B cell (primary cell): ENCODE data around the gene MST1R. TPM values are rescaled to one million over a fixed set of nuclear protein-coding genes. Genes with fewer than 3 reads are reported as not detected.

ENCODE experiments used
- ATAC-seq: fragments of 200-7000 bp; cut with Tn5 transposase; one replicate; pipeline ENCODE4 v1.10.0; 2021; ENCODE audit warnings: low read depth, mild to moderate bottlenecking, moderate number of reproducible peaks, moderate library complexity
- CTCF ChIA-PET: fragments of 350-600 bp; sonication (Branson Sonifier 250); formaldehyde crosslinking; loops from one replicate; lab custom pipeline; 2021; ENCODE audit warnings: antibody characterized with exemption, inconsistent platforms; lab: Charles Lee
- POLR2A ChIA-PET: fragments of 350-600 bp; sonication (Branson Sonifier 250); formaldehyde crosslinking; loops from one replicate; lab custom pipeline; 2021; ENCODE audit warnings: antibody characterized with exemption; lab: Charles Lee
- DNase-seq: peaks from one replicate; pipeline ENCODE4 v3.0.0; 2013
- H2AFZ ChIP-seq: 2 replicates; pipeline ENCODE4 v1.6.1; 2012; ENCODE audit warnings: mild to moderate bottlenecking, low read depth, low read length; ENCODE audit not compliant: insufficient read depth, poor library complexity, severe bottlenecking
- H3K27ac ChIP-seq, 2 donors: 1 replicate in 1 of 2; 2 replicates in 1 of 2; pipeline ENCODE4 v1.5.1; 2012 to 2013; ENCODE audit warnings: low read length in 2 of 2, mild to moderate bottlenecking in 2 of 2, moderate library complexity in 1 of 2
- H3K27me3 ChIP-seq, 4 experiments: fragments of 200-600 bp in 1 of 4; sonication (generic) in 1 of 4; replicated peaks in 1 of 4; 1 replicate in 2 of 4; 2 replicates in 2 of 4; pipeline versions ENCODE4 v1.6.1 to v1.7.0; 2013 to 2016; ENCODE audit warnings: low read length in 3 of 4, mild to moderate bottlenecking in 2 of 4, mixed read lengths in 1 of 4, moderate library complexity in 1 of 4; ENCODE audit not compliant: insufficient read depth in 4 of 4, control insufficient read depth in 3 of 4; ENCODE audit errors: control extremely low read depth in 1 of 4
- H3K36me3 ChIP-seq, 2 experiments: replicated peaks in 1 of 2; 1 replicate in 1 of 2; 2 replicates in 1 of 2; pipeline versions ENCODE4 v1.6.1 to v1.7.1; 2013; ENCODE audit warnings: low read length in 1 of 2; ENCODE audit not compliant: insufficient read depth in 2 of 2, control insufficient read depth in 1 of 2; ENCODE audit errors: control extremely low read depth in 1 of 2, extremely low read depth in 1 of 2
- H3K4me1 ChIP-seq, 2 donors: fragments of 200-600 bp in 1 of 2; sonication (generic) in 1 of 2; 1 replicate in 1 of 2; 2 replicates in 1 of 2; pipeline versions ENCODE4 v1.5.1 to v1.6.1; 2013 to 2017; ENCODE audit warnings: low read length in 2 of 2; ENCODE audit not compliant: control insufficient read depth in 2 of 2, insufficient read depth in 2 of 2
- H3K4me2 ChIP-seq: replicated peaks from 2 replicates; pipeline ENCODE3; 2012; ENCODE audit warnings: mild to moderate bottlenecking, low read depth, low read length; ENCODE audit not compliant: poor library complexity, severe bottlenecking
- H3K4me3 ChIP-seq, 5 experiments: fragments of 200-600 bp in 1 of 5; sonication (generic) in 1 of 5; 1 replicate in 3 of 5; 2 replicates in 2 of 5; pipeline versions ENCODE4 v1.5.1 to v1.7.0; 2011 to 2016; ENCODE audit warnings: low read length in 4 of 5, mild to moderate bottlenecking in 4 of 5, low read depth in 2 of 5, control low read depth in 1 of 5, moderate library complexity in 1 of 5; ENCODE audit not compliant: insufficient read depth in 1 of 5; ENCODE audit errors: control extremely low read depth in 1 of 5, extremely low read depth in 1 of 5
- H3K79me2 ChIP-seq: fragments of 200-600 bp; sonication (generic); one replicate; pipeline ENCODE4 v1.6.0; 2016; ENCODE audit warnings: low read length; ENCODE audit not compliant: control insufficient read depth, insufficient read depth
- H3K9ac ChIP-seq: fragments of 200-600 bp; sonication (generic); 2 replicates; pipeline ENCODE4 v1.6.1; 2017; ENCODE audit warnings: mild to moderate bottlenecking, low read length, moderate library complexity
- H3K9me3 ChIP-seq, 3 donors: one replicate each; pipeline versions ENCODE4 v1.6.1 to v1.7.1; 2013; ENCODE audit warnings: low read length in 2 of 3; ENCODE audit not compliant: control insufficient read depth in 2 of 3, insufficient read depth in 1 of 3; ENCODE audit errors: control extremely low read depth in 1 of 3
- H4K20me1 ChIP-seq: 2 replicates; pipeline ENCODE4 v1.6.0; 2012; ENCODE audit warnings: mild to moderate bottlenecking, low read length; ENCODE audit not compliant: insufficient read depth, control insufficient read depth, poor library complexity, severe bottlenecking
- H3K27ac Mint-ChIP-seq: one replicate; pipeline ENCODE4 v1.8.0; 2021; ENCODE audit warnings: mixed read lengths
- H3K27me3 Mint-ChIP-seq: one replicate; pipeline ENCODE4 v1.8.0; 2021; ENCODE audit warnings: mixed read lengths
- H3K4me1 Mint-ChIP-seq: one replicate; pipeline ENCODE4 v1.8.0; 2021; ENCODE audit warnings: mixed read lengths
- H3K4me3 Mint-ChIP-seq: one replicate; pipeline ENCODE4 v1.8.0; 2021; ENCODE audit warnings: mixed read lengths
- H3K9me3 Mint-ChIP-seq: one replicate; pipeline ENCODE4 v1.8.0; 2022; ENCODE audit warnings: mixed read lengths; ENCODE audit not compliant: insufficient read depth
- EZH2 ChIP-seq: IDR thresholded peaks from 2 replicates; pipeline ENCODE4 v1.6.1; 2012; ENCODE audit warnings: borderline replicate concordance, low read depth, mild to moderate bottlenecking, moderate library complexity, low read length; ENCODE audit not compliant: insufficient read depth, poor library complexity, severe bottlenecking
- WGBS: methylation state at CpG from one replicate; pipeline ENCODE4 v1.1.5; 2013; ENCODE audit warnings: missing lambda C conversion rate; ENCODE audit not compliant: insufficient coverage; 5-methylcytosine and 5-hydroxymethylcytosine counted together
- intact Hi-C: fragments of 100-400 bp; cut with micrococcal nuclease; formaldehyde crosslinking; loops from one replicate; pipeline ENCODE4 v1.10.0; 2022
- polyA plus RNA-seq: library from polyadenylated mRNA; depleted of rRNA; stranded (reverse); fragments of >200 nt; gene quantifications from 2 replicates; pipeline ENCODE4 v1.2.3, GENCODE V29; 2012
- total RNA-seq, 2 donors: library from RNA; stranded (reverse); fragments of 120-200 nt in 1 of 2; gene quantifications; 1 replicate in 1 of 2; 2 replicates in 1 of 2; pipeline versions ENCODE4 v1.2.3 to v1.2.4, GENCODE V29; 2013 to 2022
- TF ChIP-seq, protein P1 (sequence below): fragments of 200-600 bp; IDR thresholded peaks from one replicate; pipeline ENCODE4 v1.8.0; 2022; ENCODE audit warnings: antibody characterized with exemption, mild to moderate bottlenecking

Gene MST1R
- total and polyA plus RNA-seq, 2 donors (not counting 1 experiment from before 2014, with no cell fraction given), result 1.7 to 2.4 TPM

DNA sequence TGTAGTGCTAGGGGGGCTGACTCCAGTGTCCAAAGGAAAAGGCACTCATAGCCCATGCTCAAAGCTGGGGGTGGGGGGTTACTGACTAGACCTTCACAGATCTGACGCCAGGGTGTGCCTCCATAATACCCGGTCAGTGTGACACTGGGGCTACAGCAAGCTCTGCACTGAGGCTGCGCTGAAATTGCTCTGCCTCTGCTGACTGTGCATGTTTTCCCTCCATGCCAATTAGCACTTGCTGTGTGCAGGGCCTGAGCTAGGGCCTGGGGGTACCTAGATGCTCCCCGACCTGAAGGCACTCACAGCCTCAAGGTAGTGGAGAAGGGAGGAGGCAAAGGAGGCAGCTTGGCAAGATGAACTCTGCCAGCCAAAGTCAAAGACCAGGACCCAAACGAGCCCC is 39.2 kb downstream of the MST1R start:
- no peaks in the 10 kb centered on the region for H3K79me2 ChIP-seq
- no peak overlapping the region for H3K9ac ChIP-seq
- H3K4me2 ChIP-seq, result no peak overlapping the region
- H3K9me3 ChIP-seq, result peaks cover 0 to 12% (median 0%) of the 10 kb centered on the region in 3 donors
- intact Hi-C loops, result no loop called here
- H2AFZ ChIP-seq, result no peak overlapping the region
- no peak overlapping the region for H3K27ac Mint-ChIP-seq
- no peaks in the 10 kb centered on the region for H4K20me1 ChIP-seq
- TF ChIP-seq, protein P1, sequence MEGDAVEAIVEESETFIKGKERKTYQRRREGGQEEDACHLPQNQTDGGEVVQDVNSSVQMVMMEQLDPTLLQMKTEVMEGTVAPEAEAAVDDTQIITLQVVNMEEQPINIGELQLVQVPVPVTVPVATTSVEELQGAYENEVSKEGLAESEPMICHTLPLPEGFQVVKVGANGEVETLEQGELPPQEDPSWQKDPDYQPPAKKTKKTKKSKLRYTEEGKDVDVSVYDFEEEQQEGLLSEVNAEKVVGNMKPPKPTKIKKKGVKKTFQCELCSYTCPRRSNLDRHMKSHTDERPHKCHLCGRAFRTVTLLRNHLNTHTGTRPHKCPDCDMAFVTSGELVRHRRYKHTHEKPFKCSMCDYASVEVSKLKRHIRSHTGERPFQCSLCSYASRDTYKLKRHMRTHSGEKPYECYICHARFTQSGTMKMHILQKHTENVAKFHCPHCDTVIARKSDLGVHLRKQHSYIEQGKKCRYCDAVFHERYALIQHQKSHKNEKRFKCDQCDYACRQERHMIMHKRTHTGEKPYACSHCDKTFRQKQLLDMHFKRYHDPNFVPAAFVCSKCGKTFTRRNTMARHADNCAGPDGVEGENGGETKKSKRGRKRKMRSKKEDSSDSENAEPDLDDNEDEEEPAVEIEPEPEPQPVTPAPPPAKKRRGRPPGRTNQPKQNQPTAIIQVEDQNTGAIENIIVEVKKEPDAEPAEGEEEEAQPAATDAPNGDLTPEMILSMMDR, result no peak
- TF ChIP-seq EZH2, result no peak
- H3K27me3 ChIP-seq, result peaks cover 0 to 45% (median 13%) of the 10 kb centered on the region in 4 experiments
- no peak overlapping the region for H3K4me3 Mint-ChIP-seq
- H3K27ac ChIP-seq, result no peak overlapping the region
- DNase-seq, result no peak
- WGBS, result 78% methylated on average over 5 of the region's 5 CpGs
- H3K4me3 ChIP-seq, result no peak overlapping the region
- no peaks in the 10 kb centered on the region for H3K4me1 Mint-ChIP-seq
- H3K4me1 ChIP-seq, result peaks cover 7% of the 10 kb centered on the region in 2 donors
- ChIA-PET CTCF (no interaction called here), POLR2A (no interaction called here)
- peaks cover 32% of the 10 kb centered on the region for H3K27me3 Mint-ChIP-seq
- H3K9me3 Mint-ChIP-seq, result no peaks in the 10 kb centered on the region
- ATAC-seq, result no peak
- no peaks in the 10 kb centered on the region for H3K36me3 ChIP-seq

DNA sequence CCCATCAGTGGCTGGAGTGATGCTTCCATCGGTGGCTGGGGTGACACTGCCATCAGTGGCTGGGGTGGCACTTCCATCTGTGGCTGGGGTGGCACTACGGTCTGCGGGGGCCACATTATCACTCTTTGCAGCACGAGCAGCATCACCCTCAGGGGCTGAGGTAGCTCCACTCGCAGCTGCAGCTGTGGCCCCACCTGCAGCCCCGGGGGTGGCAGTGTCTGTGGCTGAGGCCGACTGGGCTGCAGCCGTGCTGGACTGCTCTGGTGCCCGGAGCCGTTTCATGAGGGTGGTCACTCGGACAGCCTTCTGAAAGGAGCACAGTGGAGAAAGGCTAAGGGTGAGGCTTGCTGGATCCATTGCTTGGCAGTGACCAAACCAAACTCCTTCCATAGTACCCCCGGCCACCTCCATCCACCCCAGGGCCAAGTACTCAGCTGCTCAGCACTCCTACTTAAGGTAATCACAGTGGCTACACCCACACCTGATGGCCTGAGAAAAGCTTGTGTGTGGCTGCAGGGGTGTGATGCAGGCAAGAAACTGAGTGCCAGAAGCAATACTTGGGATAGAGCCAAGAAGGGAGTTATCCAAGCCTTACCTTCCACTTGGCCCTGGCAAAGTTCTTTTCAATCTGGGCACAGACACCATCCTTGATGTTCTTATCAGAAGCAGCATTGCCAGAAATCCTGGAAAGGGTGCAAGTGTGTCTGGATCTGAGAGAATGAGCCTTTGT is 43.9 kb downstream of the MST1R start:
- Histone ChIP-seq H3K4me1 (peaks cover 10 to 15% of the 10 kb centered on the region in 2 donors), H3K27me3 (peaks cover 0 to 11% (median 0%) of the 10 kb centered on the region in 4 experiments), H3K9me3 (no peaks in the 10 kb centered on the region), H2AFZ (no peak overlapping the region), H3K9ac (no peak overlapping the region), H3K27ac (no peak overlapping the region), H4K20me1 (no peaks in the 10 kb centered on the region), H3K79me2 (peaks cover 5% of the 10 kb centered on the region), H3K4me2 (no peak overlapping the region), H3K4me3 (no peak overlapping the region), H3K36me3 (no peaks in the 10 kb centered on the region)
- TF ChIP-seq, protein P1, result no peak
- TF ChIP-seq EZH2, result no peak
- intact Hi-C loops, result no loop called here
- DNase-seq (no peak), ATAC-seq (no peak)
- no peak overlapping the region for H3K27ac Mint-ChIP-seq
- H3K9me3 Mint-ChIP-seq, result no peaks in the 10 kb centered on the region
- H3K4me3 Mint-ChIP-seq, result no peak overlapping the region
- POLR2A ChIA-PET, result no interaction called here
- CTCF ChIA-PET, result no interaction called here
- peaks cover 11% of the 10 kb centered on the region for H3K4me1 Mint-ChIP-seq
- H3K27me3 Mint-ChIP-seq, result peaks cover 9% of the 10 kb centered on the region
- WGBS, result 91% methylated on average over 11 of the region's 12 CpGs
